Naive thymus-derived CD8-positive, alpha-beta T cell (primary cell): ENCODE data around the gene TRIM49D2. TPM values are rescaled to one million over a fixed set of nuclear protein-coding genes. Genes with fewer than 3 reads are reported as not detected.
"Not testable (repeated sequence)": the region's sequence is repeated elsewhere in the genome, so short reads cannot be mapped to it uniquely, and the experiment has no call there.

Experiments
- ATAC-seq, 2 donors: fragments of 150-1000 bp; cut with Tn5 transposase in 1 of 2; sonication (Bioruptor Pico), chemical (Tn5 transposase) in 1 of 2; 1 replicate in 1 of 2; 2 replicates in 1 of 2; pipeline ENCODE4 v1.10.0; 2021; ENCODE audit warnings: mild to moderate bottlenecking in 2 of 2, moderate library complexity in 2 of 2
- POLR2A ChIA-PET: fragments of 350-600 bp; sonication (Branson Sonifier 250); formaldehyde crosslinking; loops from one replicate; lab custom pipeline; 2021; ENCODE audit warnings: antibody characterized with exemption; lab: Charles Lee
- DNase-seq, 10 donors: peaks; one replicate each; pipeline versions ENCODE4 v3.0.0 to v3.0.0-alpha.2; 2020 to 2022
- H3K27ac Mint-ChIP-seq, 10 donors: one replicate each; pipeline ENCODE4 v1.8.0; 2020 to 2022; ENCODE audit warnings: mild to moderate bottlenecking in 10 of 10, mixed read lengths in 10 of 10, moderate library complexity in 4 of 10, inconsistent platforms in 1 of 10
- H3K27me3 Mint-ChIP-seq, 5 donors: one replicate each; pipeline ENCODE4 v1.8.0; 2021 to 2022; ENCODE audit warnings: mixed read lengths in 5 of 5
- H3K36me3 Mint-ChIP-seq, 3 donors: one replicate each; pipeline ENCODE4 v1.8.0; 2020 to 2022; ENCODE audit warnings: mixed read lengths in 3 of 3, mild to moderate bottlenecking in 2 of 3, inconsistent platforms in 1 of 3
- H3K4me1 Mint-ChIP-seq, 4 donors: one replicate each; pipeline ENCODE4 v1.8.0; 2021 to 2022; ENCODE audit warnings: mixed read lengths in 4 of 4
- H3K4me3 Mint-ChIP-seq, 10 donors: one replicate each; pipeline ENCODE4 v1.8.0; 2020 to 2022; ENCODE audit warnings: mild to moderate bottlenecking in 10 of 10, mixed read lengths in 10 of 10, moderate library complexity in 6 of 10, inconsistent platforms in 1 of 10
- H3K9me3 Mint-ChIP-seq, 9 donors: one replicate each; pipeline ENCODE4 v1.8.0; 2020 to 2022; ENCODE audit warnings: mixed read lengths in 9 of 9, mild to moderate bottlenecking in 3 of 9, inconsistent platforms in 1 of 9, moderate library complexity in 1 of 9
- polyA plus RNA-seq, 3 donors: library from polyadenylated mRNA; unstranded; fragments of 300-500 nt; fragmentation: Illumina TruSeq; gene quantifications; one replicate each; pipeline ENCODE4 v1.2.3, GENCODE V29; 2021
- total RNA-seq, 8 experiments: library from RNA in 2 of 8; stranded (reverse) in 2 of 8; gene quantifications; one replicate each; pipeline ENCODE4 v1.2.3 and lab custom pipeline; 2021 to 2026

The TRIM49D2 gene, protein sequence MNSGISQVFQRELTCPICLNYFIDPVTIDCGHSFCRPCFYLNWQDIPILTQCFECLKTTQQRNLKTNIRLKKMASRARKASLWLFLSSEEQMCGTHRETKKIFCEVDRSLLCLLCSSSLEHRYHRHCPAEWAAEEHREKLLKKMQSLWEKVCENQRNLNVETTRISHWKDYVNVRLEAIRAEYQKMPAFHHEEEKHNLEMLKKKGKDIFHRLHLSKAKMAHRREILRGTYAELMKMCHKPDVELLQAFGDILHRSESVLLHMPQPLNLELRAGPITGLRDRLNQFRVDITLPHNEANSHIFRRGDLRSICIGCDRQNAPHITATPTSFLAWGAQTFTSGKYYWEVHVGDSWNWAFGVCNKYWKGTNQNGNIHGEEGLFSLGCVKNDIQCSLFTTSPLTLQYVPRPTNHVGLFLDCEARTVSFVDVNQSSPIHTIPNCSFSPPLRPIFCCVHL
- total RNA-seq (not detected), polyA plus RNA-seq (not detected), total RNA-seq (lab: John Stamatoyannopoulos, UW) (0 reads per million in 6 experiments)

DNA sequence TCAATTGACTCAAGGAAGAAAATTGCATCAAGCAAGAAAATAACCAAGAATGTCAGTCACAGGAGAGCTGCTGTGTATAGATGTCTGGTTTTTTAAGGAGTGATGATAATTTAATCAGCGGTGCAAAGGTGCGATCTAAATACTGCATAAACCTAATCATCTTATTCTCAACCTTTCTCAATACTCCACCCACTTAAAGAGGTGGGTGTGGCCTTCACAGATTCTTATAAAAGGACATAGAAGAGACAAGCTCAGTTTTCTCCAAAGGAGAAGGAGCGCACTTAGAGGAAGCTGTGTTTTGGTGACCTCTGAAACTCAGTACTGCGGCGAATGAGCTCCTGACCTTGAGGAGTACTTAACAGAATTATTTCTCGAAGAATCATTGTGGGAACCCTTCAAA is at the start of gene TRIM49D2:
Gene TRIM49D2, plus strand, starts transcription at position 301 of the 400 bp plus-strand sequence. CDS start 2,698 bp downstream, outside the sequence.
- H3K9me3 Mint-ChIP-seq, H3K27me3 Mint-ChIP-seq, H3K4me1 Mint-ChIP-seq, ATAC-seq, DNase-seq, H3K27ac Mint-ChIP-seq, POLR2A ChIA-PET, H3K36me3 Mint-ChIP-seq, H3K4me3 Mint-ChIP-seq: not testable (repeated sequence)

DNA sequence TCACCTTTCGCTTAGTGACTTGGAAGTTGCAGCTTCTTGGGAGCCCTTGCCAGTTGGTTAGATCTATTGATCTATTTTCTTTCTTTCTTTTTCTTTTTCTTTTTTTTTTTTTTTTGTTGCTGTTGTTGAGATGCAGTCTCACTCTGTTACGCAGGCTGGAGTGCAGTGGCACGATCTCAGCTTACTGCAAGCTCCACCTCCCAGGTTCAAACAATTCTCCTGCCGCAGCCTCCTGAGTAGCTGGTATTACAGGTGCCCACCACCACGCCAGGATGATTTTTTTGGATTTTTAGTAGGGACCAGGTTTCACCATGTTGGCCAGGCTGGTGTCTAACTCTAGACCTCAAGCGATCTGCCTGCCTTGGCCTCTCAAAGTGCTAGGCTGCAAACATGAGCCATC is 46.4 kb upstream of the TRIM49D2 start:
- H3K27me3 Mint-ChIP-seq, POLR2A ChIA-PET, H3K4me1 Mint-ChIP-seq, H3K9me3 Mint-ChIP-seq, DNase-seq, H3K4me3 Mint-ChIP-seq, ATAC-seq, H3K27ac Mint-ChIP-seq, H3K36me3 Mint-ChIP-seq: not testable (repeated sequence)

DNA sequence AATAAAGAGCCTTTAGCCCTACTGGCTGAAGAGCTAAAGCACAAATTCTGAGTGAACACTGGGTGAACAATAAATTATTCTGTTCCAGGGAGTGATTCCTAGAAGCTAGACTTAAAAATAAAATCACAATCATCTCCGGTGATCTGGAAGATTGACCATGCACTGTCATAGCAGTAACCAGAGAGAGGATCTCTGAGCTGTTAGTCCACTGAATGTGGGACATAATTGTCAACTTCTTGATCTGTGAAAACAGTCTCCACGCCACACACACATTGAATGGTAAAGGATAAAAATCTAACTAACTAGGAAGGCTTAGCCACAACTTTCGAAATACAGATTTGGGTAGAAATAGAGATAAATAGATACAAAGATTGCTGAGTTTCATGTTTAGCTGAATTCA is 30.6 kb upstream of the TRIM49D2 start:
- DNase-seq, H3K27me3 Mint-ChIP-seq, H3K4me1 Mint-ChIP-seq, POLR2A ChIA-PET, H3K9me3 Mint-ChIP-seq, H3K36me3 Mint-ChIP-seq, ATAC-seq, H3K27ac Mint-ChIP-seq, H3K4me3 Mint-ChIP-seq: not testable (repeated sequence)

DNA sequence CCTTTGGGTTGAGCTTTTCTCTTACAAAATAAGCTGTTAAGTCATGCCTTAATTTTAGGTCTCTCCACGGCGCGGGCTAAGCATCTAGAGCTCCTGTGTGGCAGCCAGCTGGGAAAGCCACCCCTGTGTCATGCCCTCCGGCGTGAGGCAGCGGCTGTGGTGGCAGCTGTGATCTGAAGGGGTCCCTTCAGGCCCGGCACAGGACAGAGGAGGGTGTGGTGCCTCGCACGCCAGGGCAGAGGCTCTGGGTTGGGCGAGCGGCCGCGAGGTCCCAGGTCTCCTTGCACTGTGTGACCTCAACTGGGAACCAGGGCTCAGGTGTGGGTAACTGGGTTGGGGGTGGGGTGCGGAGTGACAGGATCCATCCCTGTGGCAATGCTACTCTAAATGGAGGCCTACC is 23.1 kb upstream of the TRIM49D2 start:
- H3K4me3 Mint-ChIP-seq, H3K27ac Mint-ChIP-seq, ATAC-seq, POLR2A ChIA-PET, H3K36me3 Mint-ChIP-seq, DNase-seq, H3K4me1 Mint-ChIP-seq, H3K27me3 Mint-ChIP-seq, H3K9me3 Mint-ChIP-seq: not testable (repeated sequence)

DNA sequence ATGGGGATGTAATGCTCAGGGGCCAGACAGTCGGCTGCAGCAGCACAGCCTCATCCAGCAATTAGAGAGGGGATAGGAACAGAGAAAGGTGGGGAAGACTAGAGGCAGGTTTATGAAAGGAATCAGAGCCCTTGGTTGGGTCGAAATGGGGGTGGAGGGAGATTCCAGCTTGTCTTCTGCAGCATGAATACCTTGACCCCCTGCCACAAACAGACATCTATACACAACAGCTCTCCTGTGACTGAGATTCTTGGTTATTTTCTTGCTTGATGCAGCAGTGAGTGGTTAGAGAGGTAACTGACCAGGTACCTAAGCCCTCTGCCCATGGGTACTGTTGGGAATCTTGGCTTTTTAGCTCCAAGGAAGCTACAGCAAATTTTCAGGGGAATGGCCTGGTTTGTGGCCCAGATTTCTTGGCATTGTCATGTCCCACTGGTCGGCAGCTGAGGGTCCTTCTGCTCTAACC is 1.6 kb upstream of the TRIM49D2 start, which contains the start of gene TRIM49D1:
Gene TRIM49D1, minus strand, starts transcription at position 51 of the 466 bp plus-strand sequence. CDS start 4,535 bp downstream, outside the sequence.
- ATAC-seq (no peak), DNase-seq (no peak)
- Mint-ChIP-seq H3K4me3 (no peak within 1 kb of the TSS), H3K4me1 (no peaks in the 10 kb centered on the region), H3K27me3 (peaks cover 0 to 1% (median 0%) of the 10 kb centered on the region in 5 donors), H3K27ac (no peak within 1 kb of the TSS), H3K36me3 (no peaks in the 10 kb centered on the region), H3K9me3 (no peaks in the 10 kb centered on the region)
- POLR2A ChIA-PET, result no interaction called here

DNA sequence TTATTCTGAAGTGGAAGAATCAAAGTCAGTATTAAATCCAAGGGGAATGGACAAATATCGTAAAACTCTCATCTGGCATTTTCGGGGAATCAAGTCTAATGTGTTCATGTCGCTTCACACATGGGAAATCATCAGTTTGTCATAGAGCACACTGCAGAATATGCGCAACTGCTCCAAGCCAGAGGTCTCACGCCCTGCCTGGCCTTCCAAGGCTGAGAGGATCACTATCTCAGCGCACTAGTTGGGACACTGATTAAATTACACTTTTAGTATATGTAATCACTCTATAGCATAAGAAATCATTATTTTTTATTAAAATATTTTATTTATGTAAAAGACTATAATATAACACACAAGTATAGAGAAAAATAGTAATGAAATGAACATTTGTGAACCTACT is 37.0 kb downstream of the TRIM49D2 start:
- DNase-seq, H3K4me1 Mint-ChIP-seq, H3K9me3 Mint-ChIP-seq, H3K4me3 Mint-ChIP-seq, ATAC-seq, H3K36me3 Mint-ChIP-seq, H3K27me3 Mint-ChIP-seq, H3K27ac Mint-ChIP-seq, POLR2A ChIA-PET: not testable (repeated sequence)

DNA sequence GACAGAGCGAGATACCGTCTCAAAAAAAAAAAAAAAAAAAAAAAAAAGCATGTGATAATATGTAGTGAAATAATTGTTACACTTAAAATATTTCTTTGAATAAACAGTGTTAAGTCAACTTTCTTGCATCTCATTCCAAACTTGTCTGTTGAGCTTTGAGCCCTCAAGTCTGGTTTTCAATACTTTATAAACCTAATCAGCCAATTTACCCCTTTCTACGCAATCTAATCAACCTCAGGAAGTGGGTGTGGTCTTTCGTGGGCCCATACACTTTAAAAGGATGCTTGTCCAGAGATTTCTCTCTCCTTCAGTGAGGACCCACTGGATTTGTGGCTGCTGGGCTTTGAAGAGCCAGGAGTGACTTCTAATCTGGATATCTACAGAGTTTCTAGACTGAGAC is 41.9 kb downstream of the TRIM49D2 start, which contains the start of gene TRIM64:
Gene TRIM64, plus strand, starts transcription at position 301 of the 400 bp plus-strand sequence. CDS start 2,467 bp downstream, outside the sequence.
- H3K9me3 Mint-ChIP-seq, H3K4me1 Mint-ChIP-seq, ATAC-seq, POLR2A ChIA-PET, H3K4me3 Mint-ChIP-seq, DNase-seq, H3K36me3 Mint-ChIP-seq, H3K27ac Mint-ChIP-seq, H3K27me3 Mint-ChIP-seq: not testable (repeated sequence)

Other genes with a start within 250 kb of the TRIM49D2 start
- gene TRIM77, start 213.8 kb upstream of the TRIM49D2 start, total RNA-seq, result not detected
- not detected for gene TRIM77, start 213.8 kb upstream of the TRIM49D2 start, polyA plus RNA-seq
- not detected for gene TRIM49, start 115.5 kb upstream of the TRIM49D2 start, total RNA-seq
- gene TRIM49, start 115.5 kb upstream of the TRIM49D2 start, polyA plus RNA-seq, result not detected
- not detected for gene TRIM64B, start 45.6 kb upstream of the TRIM49D2 start, total RNA-seq
- gene TRIM64B, start 45.6 kb upstream of the TRIM49D2 start, polyA plus RNA-seq, result not detected
- not detected for gene TRIM49D1, start 1.8 kb upstream of the TRIM49D2 start, total RNA-seq
- not detected for gene TRIM49D1, start 1.8 kb upstream of the TRIM49D2 start, polyA plus RNA-seq
- gene TRIM64, start 42.0 kb downstream of the TRIM49D2 start, total RNA-seq, result not detected
- gene TRIM64, start 42.0 kb downstream of the TRIM49D2 start, polyA plus RNA-seq, result not detected
- not detected for gene TRIM49C, start 107.0 kb downstream of the TRIM49D2 start, total RNA-seq
- not detected for gene TRIM49C, start 107.0 kb downstream of the TRIM49D2 start, polyA plus RNA-seq
- gene UBTFL1, start 161.9 kb downstream of the TRIM49D2 start, total RNA-seq, result not detected
- not detected for gene UBTFL1, start 161.9 kb downstream of the TRIM49D2 start, polyA plus RNA-seq
- gene NAALAD2, start 210.6 kb downstream of the TRIM49D2 start, total RNA-seq, result not detected
- gene NAALAD2, start 210.6 kb downstream of the TRIM49D2 start, polyA plus RNA-seq, result not detected